OCI-LY3 (cell line): ENCODE data around the gene NUDT7.

Experiments
- EZH2phosphoT487 ChIP-seq: fragments of 200-600 bp; shearing (Covaris generic); IDR thresholded peaks from 2 replicates; pipeline ENCODE4 v1.6.1; 2018; ENCODE audit warnings: antibody characterized with exemption, mixed run types, low read depth
- TF ChIP-seq, protein P1 (sequence below): fragments of 200-600, 300-600 bp; sonication (generic); IDR thresholded peaks from 2 replicates; pipeline ENCODE4 v1.5.1; 2014; ENCODE audit warnings: antibody characterized with exemption, low read length, low read depth

- TF ChIP-seq, protein P1, sequence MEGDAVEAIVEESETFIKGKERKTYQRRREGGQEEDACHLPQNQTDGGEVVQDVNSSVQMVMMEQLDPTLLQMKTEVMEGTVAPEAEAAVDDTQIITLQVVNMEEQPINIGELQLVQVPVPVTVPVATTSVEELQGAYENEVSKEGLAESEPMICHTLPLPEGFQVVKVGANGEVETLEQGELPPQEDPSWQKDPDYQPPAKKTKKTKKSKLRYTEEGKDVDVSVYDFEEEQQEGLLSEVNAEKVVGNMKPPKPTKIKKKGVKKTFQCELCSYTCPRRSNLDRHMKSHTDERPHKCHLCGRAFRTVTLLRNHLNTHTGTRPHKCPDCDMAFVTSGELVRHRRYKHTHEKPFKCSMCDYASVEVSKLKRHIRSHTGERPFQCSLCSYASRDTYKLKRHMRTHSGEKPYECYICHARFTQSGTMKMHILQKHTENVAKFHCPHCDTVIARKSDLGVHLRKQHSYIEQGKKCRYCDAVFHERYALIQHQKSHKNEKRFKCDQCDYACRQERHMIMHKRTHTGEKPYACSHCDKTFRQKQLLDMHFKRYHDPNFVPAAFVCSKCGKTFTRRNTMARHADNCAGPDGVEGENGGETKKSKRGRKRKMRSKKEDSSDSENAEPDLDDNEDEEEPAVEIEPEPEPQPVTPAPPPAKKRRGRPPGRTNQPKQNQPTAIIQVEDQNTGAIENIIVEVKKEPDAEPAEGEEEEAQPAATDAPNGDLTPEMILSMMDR: no peak
- TF ChIP-seq EZH2phosphoT487: no peak
These were observed 67.0 kb downstream of the NUDT7 start for GRCh38 chr16:77789085-77790008.
